ENCODE results near the gene PXN. TPM values are rescaled to one million over a fixed set of nuclear protein-coding genes. Genes with fewer than 3 reads are reported as not detected.
A peak's percentile ranks its signal among the peaks of the same experiment; 100 is the strongest.

The PXN gene
- total and polyA plus RNA-seq, 2 of the 13 experiments (the other 11 are each of a cell fraction or from before 2014, with no cell fraction given) = 13.6 to 14.2 TPM

GRCh38 chr12:120292661-120293531 lies 27.4 kb upstream of the PXN start, which contains the start of gene RNU4-1 (continued):
- TF ChIP-seq, protein P1, sequence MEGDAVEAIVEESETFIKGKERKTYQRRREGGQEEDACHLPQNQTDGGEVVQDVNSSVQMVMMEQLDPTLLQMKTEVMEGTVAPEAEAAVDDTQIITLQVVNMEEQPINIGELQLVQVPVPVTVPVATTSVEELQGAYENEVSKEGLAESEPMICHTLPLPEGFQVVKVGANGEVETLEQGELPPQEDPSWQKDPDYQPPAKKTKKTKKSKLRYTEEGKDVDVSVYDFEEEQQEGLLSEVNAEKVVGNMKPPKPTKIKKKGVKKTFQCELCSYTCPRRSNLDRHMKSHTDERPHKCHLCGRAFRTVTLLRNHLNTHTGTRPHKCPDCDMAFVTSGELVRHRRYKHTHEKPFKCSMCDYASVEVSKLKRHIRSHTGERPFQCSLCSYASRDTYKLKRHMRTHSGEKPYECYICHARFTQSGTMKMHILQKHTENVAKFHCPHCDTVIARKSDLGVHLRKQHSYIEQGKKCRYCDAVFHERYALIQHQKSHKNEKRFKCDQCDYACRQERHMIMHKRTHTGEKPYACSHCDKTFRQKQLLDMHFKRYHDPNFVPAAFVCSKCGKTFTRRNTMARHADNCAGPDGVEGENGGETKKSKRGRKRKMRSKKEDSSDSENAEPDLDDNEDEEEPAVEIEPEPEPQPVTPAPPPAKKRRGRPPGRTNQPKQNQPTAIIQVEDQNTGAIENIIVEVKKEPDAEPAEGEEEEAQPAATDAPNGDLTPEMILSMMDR (CRISPR knock-in tag; IDR thresholded peaks at IDR 0.05) = no peak
- TF ChIP-seq KLF6 (CRISPR knock-in tag; IDR thresholded peaks at IDR 0.05) (peak; percentile 39; the same call in 1 of the 2 replicates), ATF7-NPFF (CRISPR knock-in tag; IDR thresholded peaks at IDR 0.05; ENCODE audit: low read depth) (peak; percentile 36; the same call in 1 of the 2 replicates), ZNF576 (CRISPR knock-in tag; IDR thresholded peaks at IDR 0.05) (no peak), TRIM24 (CRISPR knock-in tag; IDR thresholded peaks at IDR 0.05) (no peak), ATF2 (CRISPR knock-in tag; IDR thresholded peaks at IDR 0.05) (peak; percentile 93), SUZ12 (IDR thresholded peaks at IDR 0.05; ENCODE audit: low read depth, low read length) (peak; percentile 58), MTA3 (CRISPR knock-in tag; IDR thresholded peaks at IDR 0.05) (no peak), ZNF800 (CRISPR knock-in tag; IDR thresholded peaks at IDR 0.05) (peak; percentile 85), ZBTB7A (CRISPR knock-in tag; IDR thresholded peaks at IDR 0.05) (no peak), ZNF143 (CRISPR knock-in tag; IDR thresholded peaks at IDR 0.05) (peak; percentile 94), ZSCAN12 (CRISPR knock-in tag; IDR thresholded peaks at IDR 0.05) (0 out of 2 replicates have a peak, but pooled peaks have one; percentile 40), NAIF1 (CRISPR knock-in tag; IDR thresholded peaks at IDR 0.05; ENCODE audit: borderline replicate concordance) (0 out of 2 replicates have a peak, but pooled peaks have one; percentile 11), ZFP36L1 (CRISPR knock-in tag; IDR thresholded peaks at IDR 0.05) (no peak), MBNL3 (CRISPR knock-in tag; conservative IDR thresholded peaks at IDR 0.05) (no peak)
- TF ChIP-seq, protein P2, sequence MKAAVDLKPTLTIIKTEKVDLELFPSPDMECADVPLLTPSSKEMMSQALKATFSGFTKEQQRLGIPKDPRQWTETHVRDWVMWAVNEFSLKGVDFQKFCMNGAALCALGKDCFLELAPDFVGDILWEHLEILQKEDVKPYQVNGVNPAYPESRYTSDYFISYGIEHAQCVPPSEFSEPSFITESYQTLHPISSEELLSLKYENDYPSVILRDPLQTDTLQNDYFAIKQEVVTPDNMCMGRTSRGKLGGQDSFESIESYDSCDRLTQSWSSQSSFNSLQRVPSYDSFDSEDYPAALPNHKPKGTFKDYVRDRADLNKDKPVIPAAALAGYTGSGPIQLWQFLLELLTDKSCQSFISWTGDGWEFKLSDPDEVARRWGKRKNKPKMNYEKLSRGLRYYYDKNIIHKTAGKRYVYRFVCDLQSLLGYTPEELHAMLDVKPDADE (CRISPR knock-in tag; IDR thresholded peaks at IDR 0.05) = no peak; the same call in 1 of the 2 replicates
- TF ChIP-seq, protein P3, sequence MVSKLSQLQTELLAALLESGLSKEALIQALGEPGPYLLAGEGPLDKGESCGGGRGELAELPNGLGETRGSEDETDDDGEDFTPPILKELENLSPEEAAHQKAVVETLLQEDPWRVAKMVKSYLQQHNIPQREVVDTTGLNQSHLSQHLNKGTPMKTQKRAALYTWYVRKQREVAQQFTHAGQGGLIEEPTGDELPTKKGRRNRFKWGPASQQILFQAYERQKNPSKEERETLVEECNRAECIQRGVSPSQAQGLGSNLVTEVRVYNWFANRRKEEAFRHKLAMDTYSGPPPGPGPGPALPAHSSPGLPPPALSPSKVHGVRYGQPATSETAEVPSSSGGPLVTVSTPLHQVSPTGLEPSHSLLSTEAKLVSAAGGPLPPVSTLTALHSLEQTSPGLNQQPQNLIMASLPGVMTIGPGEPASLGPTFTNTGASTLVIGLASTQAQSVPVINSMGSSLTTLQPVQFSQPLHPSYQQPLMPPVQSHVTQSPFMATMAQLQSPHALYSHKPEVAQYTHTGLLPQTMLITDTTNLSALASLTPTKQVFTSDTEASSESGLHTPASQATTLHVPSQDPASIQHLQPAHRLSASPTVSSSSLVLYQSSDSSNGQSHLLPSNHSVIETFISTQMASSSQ (IDR thresholded peaks at IDR 0.05; ENCODE audit: low read depth) = 0 out of 2 replicates have a peak, but pooled peaks have one; percentile 59
- TF ChIP-seq, protein P3 (CRISPR knock-in tag; IDR thresholded peaks at IDR 0.05; ENCODE audit: borderline replicate concordance) = peak; percentile 55; the same call in 1 of the 2 replicates

Measured in HepG2 (cell line).